HCT116 (cell line): ENCODE results near the gene STARD4. TPM values are rescaled to one million over a fixed set of nuclear protein-coding genes. Genes with fewer than 3 reads are reported as not detected.

ENCODE experiments used
- ATAC-seq: fragments of 200-7000 bp; cut with Tn5 transposase; 2 replicates; pipeline ENCODE4 v1.9.1; 2020; ENCODE audit warnings: mild to moderate bottlenecking, moderate library complexity
- BruUV-seq: library from RNA; stranded (reverse); fragments of 400-500 nt; replicated peaks from 2 replicates; lab custom pipeline; 2021; lab: Mats Ljungman, UMichigan
- CTCF ChIA-PET: fragments of 300-600 bp; sonication (Branson Sonifier 250); formaldehyde crosslinking; loops from one replicate; lab custom pipeline; 2021; ENCODE audit warnings: antibody characterized with exemption; lab: Charles Lee
- POLR2A ChIA-PET: fragments of 300-600, 350-600 bp; sonication (Branson Sonifier 250); formaldehyde crosslinking; loops from one replicate; lab custom pipeline; 2021; ENCODE audit warnings: antibody characterized with exemption; lab: Charles Lee
- RAD21 ChIA-PET, 2 experiments: fragments of 300-600 bp; sonication (Branson Sonifier 250); formaldehyde crosslinking; loops; one replicate each; lab custom pipeline; 2023; ENCODE audit warnings: low total read pairs in 2 of 2; ENCODE audit not compliant: uncharacterized antibody in 2 of 2, unreplicated experiment in 2 of 2, low non-redundant PET in 1 of 2; lab: Charles Lee
- DNase-seq: peaks from one replicate; pipeline ENCODE4 v3.0.0-alpha.2; 2010; ENCODE audit warnings: low read depth, low spot score
- H2AFZ ChIP-seq: fragments of 200-600 bp; shearing (Covaris generic), sonication (generic); 2 replicates; pipeline ENCODE4 v1.6.1; 2017; ENCODE audit warnings: low read depth, mixed run types, mixed read lengths, antibody characterized with exemption, low read length; ENCODE audit not compliant: poor library complexity, severe bottlenecking
- H3K27ac ChIP-seq: 2 replicates; pipeline ENCODE4 v1.5.1; 2012; ENCODE audit warnings: low read depth, low read length
- H3K27me3 ChIP-seq: fragments of 200-600 bp; sonication (generic); 2 replicates; pipeline ENCODE4 v1.6.1; 2016; ENCODE audit warnings: mixed run types, low read length, mixed read lengths; ENCODE audit not compliant: insufficient read depth
- H3K36me3 ChIP-seq, 2 experiments: fragments of 200-500 bp in 1 of 2; fragments of 200-600 bp in 1 of 2; sonication (Bioruptor generic) in 1 of 2; sonication (generic) in 1 of 2; 2 replicates each; pipeline versions ENCODE4 v1.5.1 to v1.6.1; 2014 to 2016; ENCODE audit warnings: low read length in 2 of 2, inconsistent platforms in 1 of 2, mixed read lengths in 1 of 2, mixed run types in 1 of 2; ENCODE audit not compliant: insufficient read depth in 2 of 2, control insufficient read depth in 1 of 2
- H3K4me1 ChIP-seq, 2 experiments: fragments of 200-600 bp in 1 of 2; sonication (generic) in 1 of 2; 2 replicates each; pipeline versions ENCODE4 v1.5.1 to v1.6.1; 2012 to 2017; ENCODE audit warnings: low read length in 2 of 2, inconsistent platforms in 1 of 2, mild to moderate bottlenecking in 1 of 2, mixed read lengths in 1 of 2, mixed run types in 1 of 2, moderate library complexity in 1 of 2; ENCODE audit not compliant: insufficient read depth in 2 of 2, control insufficient read depth in 1 of 2
- H3K4me2 ChIP-seq: fragments of 200-600 bp; sonication (generic); 2 replicates; pipeline ENCODE4 v1.6.1; 2017; ENCODE audit warnings: mixed run types, low read length, mixed read lengths
- H3K4me3 ChIP-seq, 2 experiments: fragments of 200-600 bp in 1 of 2; sonication (generic) in 1 of 2; replicated peaks in 1 of 2; 2 replicates each; pipeline ENCODE4 v1.5.1; 2011 to 2016; ENCODE audit warnings: low read length in 2 of 2, control low read depth in 1 of 2, low read depth in 1 of 2, mild to moderate bottlenecking in 1 of 2, mixed read lengths in 1 of 2, mixed run types in 1 of 2
- H3K79me2 ChIP-seq: fragments of 200-600 bp; sonication (generic); 2 replicates; pipeline ENCODE4 v1.6.1; 2017; ENCODE audit warnings: mild to moderate bottlenecking, mixed run types, low read length, moderate library complexity, mixed read lengths; ENCODE audit not compliant: insufficient read depth
- H3K9ac ChIP-seq: fragments of 200-600 bp; sonication (generic); 2 replicates; pipeline ENCODE4 v1.6.1; 2016; ENCODE audit warnings: low read length, mixed read lengths
- H3K9me2 ChIP-seq: fragments of 200-600 bp; sonication (generic), shearing (Covaris generic); 2 replicates; pipeline ENCODE4 v1.6.1; 2017; ENCODE audit warnings: mixed run types, mild to moderate bottlenecking, moderate library complexity; ENCODE audit not compliant: insufficient read depth
- H3K9me3 ChIP-seq, 2 experiments: fragments of 200-500 bp in 1 of 2; fragments of 200-600 bp in 1 of 2; sonication (Bioruptor generic) in 1 of 2; sonication (generic) in 1 of 2; 2 replicates each; pipeline ENCODE4 v1.6.1; 2014 to 2017; ENCODE audit warnings: low read length in 2 of 2, mixed read lengths in 2 of 2, inconsistent platforms in 1 of 2, low read depth in 1 of 2, mild to moderate bottlenecking in 1 of 2, mixed run types in 1 of 2, moderate library complexity in 1 of 2; ENCODE audit not compliant: control insufficient read depth in 1 of 2, insufficient read depth in 1 of 2
- H4K20me1 ChIP-seq: fragments of 200-600 bp; sonication (generic), shearing (Covaris generic); 2 replicates; pipeline ENCODE4 v1.6.1; 2017; ENCODE audit warnings: mixed run types, mild to moderate bottlenecking, moderate library complexity; ENCODE audit not compliant: insufficient read depth
- EGR1 ChIP-seq: IDR thresholded peaks from 2 replicates; pipeline ENCODE4 v1.6.1; 2012; ENCODE audit warnings: low read depth
- POLR2AphosphoS5 ChIP-seq: IDR thresholded peaks from 2 replicates; pipeline ENCODE4 v1.6.1; 2011; ENCODE audit warnings: mild to moderate bottlenecking, low read depth, low read length, moderate library complexity
- SP1 ChIP-seq: IDR thresholded peaks from 2 replicates; pipeline ENCODE4 v1.6.1; 2012; ENCODE audit warnings: low read depth
- SRF ChIP-seq: IDR thresholded peaks from 2 replicates; pipeline ENCODE4 v1.6.1; 2012; ENCODE audit warnings: low read depth
- YY1 ChIP-seq: IDR thresholded peaks from 2 replicates; pipeline ENCODE4 v1.6.1; 2011; ENCODE audit warnings: low read length, low read depth, moderate library complexity, mild to moderate bottlenecking; ENCODE audit not compliant: insufficient replicate concordance; ENCODE audit errors: extremely low read depth
- intact Hi-C: fragments of 100-400 bp; cut with micrococcal nuclease; formaldehyde crosslinking; loops from 2 replicates; pipeline ENCODE4 v1.10.0; 2022
- total RNA-seq: library from RNA; stranded (reverse); gene quantifications from one replicate; pipeline ENCODE4 v1.2.1, GENCODE V29; 2021; ENCODE audit not compliant: unreplicated experiment
- TF ChIP-seq, protein P1 (sequence below), 3 experiments: fragments of 200-600 bp in 1 of 3; sonication (generic) in 1 of 3; IDR thresholded peaks in 2 of 3; conservative IDR thresholded peaks in 1 of 3; 2 replicates each; pipeline ENCODE4 v1.5.1; 2012 to 2017; ENCODE audit warnings: low read depth in 2 of 3, low read length in 2 of 3, antibody characterized with exemption in 1 of 3, borderline replicate concordance in 1 of 3, control low read depth in 1 of 3, mild to moderate bottlenecking in 1 of 3, mixed read lengths in 1 of 3, mixed run types in 1 of 3, moderate library complexity in 1 of 3; ENCODE audit not compliant: insufficient read depth in 1 of 3
- TF ChIP-seq, protein P2 (sequence below): IDR thresholded peaks from 2 replicates; pipeline ENCODE4 v1.6.1; 2012; ENCODE audit warnings: low read depth
- TF ChIP-seq, protein P3 (sequence below): IDR thresholded peaks from 2 replicates; pipeline ENCODE4 v1.6.1; 2011; ENCODE audit warnings: mild to moderate bottlenecking, low read length, moderate library complexity; ENCODE audit not compliant: insufficient replicate concordance; ENCODE audit errors: extremely low read depth

Gene STARD4
- total RNA-seq, 1 experiment from 2014 or later: 44.3 TPM

DNA sequence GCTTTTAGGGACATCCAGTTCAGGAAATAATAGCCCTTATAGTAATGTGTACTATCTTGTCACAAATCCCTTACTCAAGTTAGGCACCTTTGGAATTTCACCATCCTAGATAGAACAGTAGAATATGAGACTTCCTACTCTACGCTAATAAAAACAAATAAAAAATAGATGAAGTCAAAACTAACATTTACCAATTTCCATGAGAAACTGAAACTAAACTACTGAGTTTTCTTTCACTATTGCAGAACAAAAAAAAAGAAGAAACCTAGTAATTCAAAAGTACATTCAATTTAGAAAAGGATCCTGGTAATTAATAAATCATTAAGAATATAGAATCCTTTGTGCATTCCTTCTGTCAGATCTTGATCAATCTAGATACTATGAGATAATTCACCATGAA lies 14.0 kb downstream of the STARD4 start:
- no peak overlapping the region for H3K4me2 ChIP-seq
- TF ChIP-seq, protein P1, sequence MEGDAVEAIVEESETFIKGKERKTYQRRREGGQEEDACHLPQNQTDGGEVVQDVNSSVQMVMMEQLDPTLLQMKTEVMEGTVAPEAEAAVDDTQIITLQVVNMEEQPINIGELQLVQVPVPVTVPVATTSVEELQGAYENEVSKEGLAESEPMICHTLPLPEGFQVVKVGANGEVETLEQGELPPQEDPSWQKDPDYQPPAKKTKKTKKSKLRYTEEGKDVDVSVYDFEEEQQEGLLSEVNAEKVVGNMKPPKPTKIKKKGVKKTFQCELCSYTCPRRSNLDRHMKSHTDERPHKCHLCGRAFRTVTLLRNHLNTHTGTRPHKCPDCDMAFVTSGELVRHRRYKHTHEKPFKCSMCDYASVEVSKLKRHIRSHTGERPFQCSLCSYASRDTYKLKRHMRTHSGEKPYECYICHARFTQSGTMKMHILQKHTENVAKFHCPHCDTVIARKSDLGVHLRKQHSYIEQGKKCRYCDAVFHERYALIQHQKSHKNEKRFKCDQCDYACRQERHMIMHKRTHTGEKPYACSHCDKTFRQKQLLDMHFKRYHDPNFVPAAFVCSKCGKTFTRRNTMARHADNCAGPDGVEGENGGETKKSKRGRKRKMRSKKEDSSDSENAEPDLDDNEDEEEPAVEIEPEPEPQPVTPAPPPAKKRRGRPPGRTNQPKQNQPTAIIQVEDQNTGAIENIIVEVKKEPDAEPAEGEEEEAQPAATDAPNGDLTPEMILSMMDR (IDR thresholded peaks at IDR 0.05 in 2 of 3, conservative IDR thresholded peaks at IDR 0.05 in 1 of 3; ENCODE audit: borderline replicate concordance in 1 of 3, insufficient read depth in 1 of 3, low read depth in 2 of 3, low read length in 2 of 3): no peak
- TF ChIP-seq, protein P2, sequence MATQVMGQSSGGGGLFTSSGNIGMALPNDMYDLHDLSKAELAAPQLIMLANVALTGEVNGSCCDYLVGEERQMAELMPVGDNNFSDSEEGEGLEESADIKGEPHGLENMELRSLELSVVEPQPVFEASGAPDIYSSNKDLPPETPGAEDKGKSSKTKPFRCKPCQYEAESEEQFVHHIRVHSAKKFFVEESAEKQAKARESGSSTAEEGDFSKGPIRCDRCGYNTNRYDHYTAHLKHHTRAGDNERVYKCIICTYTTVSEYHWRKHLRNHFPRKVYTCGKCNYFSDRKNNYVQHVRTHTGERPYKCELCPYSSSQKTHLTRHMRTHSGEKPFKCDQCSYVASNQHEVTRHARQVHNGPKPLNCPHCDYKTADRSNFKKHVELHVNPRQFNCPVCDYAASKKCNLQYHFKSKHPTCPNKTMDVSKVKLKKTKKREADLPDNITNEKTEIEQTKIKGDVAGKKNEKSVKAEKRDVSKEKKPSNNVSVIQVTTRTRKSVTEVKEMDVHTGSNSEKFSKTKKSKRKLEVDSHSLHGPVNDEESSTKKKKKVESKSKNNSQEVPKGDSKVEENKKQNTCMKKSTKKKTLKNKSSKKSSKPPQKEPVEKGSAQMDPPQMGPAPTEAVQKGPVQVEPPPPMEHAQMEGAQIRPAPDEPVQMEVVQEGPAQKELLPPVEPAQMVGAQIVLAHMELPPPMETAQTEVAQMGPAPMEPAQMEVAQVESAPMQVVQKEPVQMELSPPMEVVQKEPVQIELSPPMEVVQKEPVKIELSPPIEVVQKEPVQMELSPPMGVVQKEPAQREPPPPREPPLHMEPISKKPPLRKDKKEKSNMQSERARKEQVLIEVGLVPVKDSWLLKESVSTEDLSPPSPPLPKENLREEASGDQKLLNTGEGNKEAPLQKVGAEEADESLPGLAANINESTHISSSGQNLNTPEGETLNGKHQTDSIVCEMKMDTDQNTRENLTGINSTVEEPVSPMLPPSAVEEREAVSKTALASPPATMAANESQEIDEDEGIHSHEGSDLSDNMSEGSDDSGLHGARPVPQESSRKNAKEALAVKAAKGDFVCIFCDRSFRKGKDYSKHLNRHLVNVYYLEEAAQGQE: no peak
- no peaks in the 10 kb centered on the region for H3K9me2 ChIP-seq
- H2AFZ ChIP-seq: no peak overlapping the region
- peaks cover 7 to 10% of the 10 kb centered on the region in 2 experiments; a peak in 3 of 4 replicates for H3K36me3 ChIP-seq
- ChIA-PET CTCF (no interaction called here), POLR2A (no interaction called here), RAD21 (no interaction called here)
- no peaks in the 10 kb centered on the region for H3K27me3 ChIP-seq
- no TSS peak for BruUV-seq
- H3K79me2 ChIP-seq: no peaks in the 10 kb centered on the region
- intact Hi-C loops: no loop called here
- no peak overlapping the region for H3K4me3 ChIP-seq
- ATAC-seq: no peak
- no peak overlapping the region for H3K27ac ChIP-seq
- no peak overlapping the region for H3K9ac ChIP-seq
- no peaks in the 10 kb centered on the region for H3K9me3 ChIP-seq
- no peaks in the 10 kb centered on the region for H4K20me1 ChIP-seq
- DNase-seq: no peak
- H3K4me1 ChIP-seq: no peaks in the 10 kb centered on the region

DNA sequence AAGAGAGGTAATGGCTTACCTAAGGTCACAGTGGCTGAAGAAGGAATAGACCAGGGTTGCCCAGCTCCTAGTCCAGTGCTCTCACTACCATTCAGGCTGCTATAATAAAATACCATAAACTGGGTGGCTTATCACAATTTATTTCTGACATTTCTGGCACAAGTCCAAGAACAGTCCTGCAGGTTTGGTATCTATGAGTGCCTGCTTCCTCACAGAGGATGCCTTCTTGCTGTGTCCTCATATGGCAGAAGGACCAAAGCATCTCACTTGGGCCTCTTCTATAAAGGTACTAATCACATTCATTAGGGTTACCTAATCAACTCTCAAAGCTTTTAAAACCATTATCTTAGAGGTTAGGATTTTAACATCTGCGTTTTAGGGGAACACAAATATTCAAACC lies 17.2 kb downstream of the STARD4 start:
- TF ChIP-seq, protein P1 (IDR thresholded peaks at IDR 0.05 in 2 of 3, conservative IDR thresholded peaks at IDR 0.05 in 1 of 3; ENCODE audit: borderline replicate concordance in 1 of 3, insufficient read depth in 1 of 3, low read depth in 2 of 3, low read length in 2 of 3): no peak
- no peak for TF ChIP-seq YY1
- no peak for TF ChIP-seq POLR2AphosphoS5
- no peak for TF ChIP-seq SRF
- TF ChIP-seq, protein P3, sequence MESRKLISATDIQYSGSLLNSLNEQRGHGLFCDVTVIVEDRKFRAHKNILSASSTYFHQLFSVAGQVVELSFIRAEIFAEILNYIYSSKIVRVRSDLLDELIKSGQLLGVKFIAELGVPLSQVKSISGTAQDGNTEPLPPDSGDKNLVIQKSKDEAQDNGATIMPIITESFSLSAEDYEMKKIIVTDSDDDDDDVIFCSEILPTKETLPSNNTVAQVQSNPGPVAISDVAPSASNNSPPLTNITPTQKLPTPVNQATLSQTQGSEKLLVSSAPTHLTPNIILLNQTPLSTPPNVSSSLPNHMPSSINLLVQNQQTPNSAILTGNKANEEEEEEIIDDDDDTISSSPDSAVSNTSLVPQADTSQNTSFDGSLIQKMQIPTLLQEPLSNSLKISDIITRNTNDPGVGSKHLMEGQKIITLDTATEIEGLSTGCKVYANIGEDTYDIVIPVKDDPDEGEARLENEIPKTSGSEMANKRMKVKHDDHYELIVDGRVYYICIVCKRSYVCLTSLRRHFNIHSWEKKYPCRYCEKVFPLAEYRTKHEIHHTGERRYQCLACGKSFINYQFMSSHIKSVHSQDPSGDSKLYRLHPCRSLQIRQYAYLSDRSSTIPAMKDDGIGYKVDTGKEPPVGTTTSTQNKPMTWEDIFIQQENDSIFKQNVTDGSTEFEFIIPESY: no peak
- no peak for TF ChIP-seq SP1
- TF ChIP-seq EGR1: no peak
- TF ChIP-seq, all 23 proteins: peak for 0
- Histone ChIP-seq H3K27ac (no peak overlapping the region), H3K4me3 (no peak overlapping the region), H3K4me1 (no peaks in the 10 kb centered on the region), H3K4me2 (no peak overlapping the region), H3K9me3 (no peaks in the 10 kb centered on the region), H4K20me1 (no peaks in the 10 kb centered on the region), H3K27me3 (no peaks in the 10 kb centered on the region), H3K79me2 (no peaks in the 10 kb centered on the region), H2AFZ (no peak overlapping the region), H3K9me2 (no peaks in the 10 kb centered on the region), H3K36me3 (peaks cover 7 to 8% of the 10 kb centered on the region in 2 experiments; a peak in 3 of 4 replicates), H3K9ac (no peak overlapping the region)
- intact Hi-C loops: no loop called here
- BruUV-seq: no TSS peak
- DNase-seq: no peak
- ChIA-PET RAD21 (no interaction called here), CTCF (no interaction called here), POLR2A (no interaction called here)
- ATAC-seq: no peak
